OCI-LY1 (cell line): Measurements from ENCODE around the gene IL36G.

Experiments used
- H2AFZ ChIP-seq: fragments of 200-600 bp; sonication (generic), shearing (Covaris generic); 2 replicates; pipeline ENCODE4 v1.6.0; 2014; ENCODE audit warnings: antibody characterized with exemption, mild to moderate bottlenecking, low read length
- H3F3A ChIP-seq: fragments of 200-600 bp; sonication (generic), shearing (Covaris generic); 2 replicates; pipeline ENCODE4 v1.6.0; 2014; ENCODE audit warnings: mild to moderate bottlenecking, antibody characterized with exemption, low read length, moderate library complexity; ENCODE audit not compliant: insufficient read depth
- H3K27ac ChIP-seq: fragments of 200-600 bp; sonication (generic); 2 replicates; pipeline ENCODE4 v1.5.1; 2014; ENCODE audit warnings: low read length, mixed run types, mild to moderate bottlenecking, low read depth; ENCODE audit not compliant: poor library complexity, severe bottlenecking
- H3K27me3 ChIP-seq: fragments of 200-600 bp; sonication (generic); 2 replicates; pipeline ENCODE4 v1.6.0; 2014; ENCODE audit warnings: antibody characterized with exemption, mild to moderate bottlenecking, low read length, moderate library complexity; ENCODE audit not compliant: insufficient read depth
- H3K36me3 ChIP-seq: fragments of 200-600 bp; sonication (generic); 2 replicates; pipeline ENCODE4 v1.6.1; 2014; ENCODE audit warnings: mild to moderate bottlenecking, antibody characterized with exemption, low read length, moderate library complexity, mixed read lengths; ENCODE audit not compliant: insufficient read depth
- H3K4me1 ChIP-seq: fragments of 200-600 bp; sonication (generic); 2 replicates; pipeline ENCODE4 v1.5.1; 2014; ENCODE audit warnings: mild to moderate bottlenecking, low read length, moderate library complexity; ENCODE audit not compliant: insufficient read depth, severe bottlenecking
- H3K4me2 ChIP-seq: fragments of 200-600 bp; sonication (generic), shearing (Covaris generic); 2 replicates; pipeline ENCODE4 v1.6.1; 2014; ENCODE audit warnings: low read length
- H3K4me3 ChIP-seq: fragments of 200-600 bp; sonication (generic); 2 replicates; pipeline ENCODE4 v1.5.1; 2014; ENCODE audit warnings: low read length, low read depth, mild to moderate bottlenecking, mixed read lengths; ENCODE audit not compliant: poor library complexity, severe bottlenecking
- H3K79me2 ChIP-seq: fragments of 200-600 bp; shearing (Covaris generic); 2 replicates; pipeline ENCODE4 v1.6.1; 2016; ENCODE audit warnings: mixed run types, low read length, mixed read lengths; ENCODE audit not compliant: insufficient read depth
- H3K9ac ChIP-seq: fragments of 200-600 bp; sonication (generic), shearing (Covaris generic); 2 replicates; pipeline ENCODE4 v1.6.1; 2014; ENCODE audit warnings: mild to moderate bottlenecking, low read length, mixed read lengths
- H3K9me2 ChIP-seq: fragments of 200-600 bp; sonication (generic), shearing (Covaris generic); 2 replicates; pipeline ENCODE4 v1.6.1; 2014; ENCODE audit warnings: low read depth, mild to moderate bottlenecking, low read length, mixed read lengths
- H3K9me3 ChIP-seq: fragments of 200-600 bp; shearing (Covaris generic); 2 replicates; pipeline ENCODE4 v1.6.1; 2014; ENCODE audit warnings: low read length, mixed read lengths
- H4K20me1 ChIP-seq: fragments of 200-600 bp; sonication (generic), shearing (Covaris generic); 2 replicates; pipeline ENCODE4 v1.6.0; 2016; ENCODE audit warnings: mild to moderate bottlenecking, low read length; ENCODE audit not compliant: insufficient read depth
- CTCF ChIP-seq: fragments of 200-600 bp; sonication (generic), shearing (Covaris generic); IDR thresholded peaks from 2 replicates; pipeline ENCODE4 v1.5.1; 2017; ENCODE audit warnings: mild to moderate bottlenecking, antibody characterized with exemption, low read length, moderate library complexity, mixed read lengths
- EZH2 ChIP-seq: fragments of 200-600 bp; sonication (generic), shearing (Covaris generic); IDR thresholded peaks from 2 replicates; pipeline ENCODE4 v1.8.0; 2017; ENCODE audit warnings: borderline replicate concordance, mixed run types, mild to moderate bottlenecking, antibody characterized with exemption, low read length, moderate library complexity, mixed read lengths

IL36G gene

GRCh38 chr2:113000436-113000835 lies 22.6 kb downstream of the IL36G start:
- no peaks in the 10 kb centered on the region for H3F3A ChIP-seq
- no peaks in the 10 kb centered on the region for H3K79me2 ChIP-seq
- no peak overlapping the region for H2AFZ ChIP-seq
- H3K9ac ChIP-seq: no peak overlapping the region
- H3K27ac ChIP-seq: no peak overlapping the region
- H3K9me2 ChIP-seq: peaks cover 3% of the 10 kb centered on the region; the same call in 1 of the 2 replicates
- no peak overlapping the region for H3K4me2 ChIP-seq
- H3K9me3 ChIP-seq: peaks cover 12% of the 10 kb centered on the region
- no peaks in the 10 kb centered on the region for H3K36me3 ChIP-seq
- H3K27me3 ChIP-seq: no peaks in the 10 kb centered on the region
- H3K4me3 ChIP-seq: no peak overlapping the region
- H3K4me1 ChIP-seq: no peaks in the 10 kb centered on the region
- TF ChIP-seq CTCF: no peak
- no peak for TF ChIP-seq EZH2
- no peaks in the 10 kb centered on the region for H4K20me1 ChIP-seq

- Histone ChIP-seq H3K9me2 (peaks cover 3% of the 10 kb centered on the region; the same call in 1 of the 2 replicates), H3K9ac (no peak overlapping the region), H2AFZ (no peak overlapping the region), H3K4me2 (no peak overlapping the region), H4K20me1 (no peaks in the 10 kb centered on the region), H3K36me3 (no peaks in the 10 kb centered on the region), H3K27ac (no peak overlapping the region), H3K4me3 (no peak overlapping the region), H3K27me3 (no peaks in the 10 kb centered on the region), H3F3A (no peaks in the 10 kb centered on the region), H3K79me2 (no peaks in the 10 kb centered on the region), H3K9me3 (peaks cover 12% of the 10 kb centered on the region), H3K4me1 (no peaks in the 10 kb centered on the region)
- TF ChIP-seq CTCF (no peak), EZH2 (no peak)
Observed at GRCh38 chr2:113002677-113003076, 24.9 kb downstream of the IL36G start.

GRCh38 chr2:113005030-113005509 lies 27.3 kb downstream of the IL36G start, which contains the start of gene IL36A:
Gene IL36A, plus strand, starts transcription at chr2:113005459. Its CDS starts 413 bp downstream, at chr2:113005872.
- H3K9ac ChIP-seq: no peak within 1 kb of the TSS
- no peaks in the 10 kb centered on the region for H3K79me2 ChIP-seq
- no peaks in the 10 kb centered on the region for H3K4me1 ChIP-seq
- no peak for TF ChIP-seq EZH2
- TF ChIP-seq CTCF: no peak
- H3K36me3 ChIP-seq: no peaks in the 10 kb centered on the region
- no peak within 1 kb of the TSS for H3K4me2 ChIP-seq
- no peaks in the 10 kb centered on the region for H3F3A ChIP-seq
- no peaks in the 10 kb centered on the region for H4K20me1 ChIP-seq
- no peaks in the 10 kb centered on the region for H3K27me3 ChIP-seq
- H3K9me3 ChIP-seq: peaks cover 11% of the 10 kb centered on the region
- H3K27ac ChIP-seq: no peak within 1 kb of the TSS
- H2AFZ ChIP-seq: no peak within 1 kb of the TSS
- H3K9me2 ChIP-seq: no peaks in the 10 kb centered on the region
- no peak within 1 kb of the TSS for H3K4me3 ChIP-seq
